ENCODE measurements around the gene TNIP1.

Gene TNIP1

DNA sequence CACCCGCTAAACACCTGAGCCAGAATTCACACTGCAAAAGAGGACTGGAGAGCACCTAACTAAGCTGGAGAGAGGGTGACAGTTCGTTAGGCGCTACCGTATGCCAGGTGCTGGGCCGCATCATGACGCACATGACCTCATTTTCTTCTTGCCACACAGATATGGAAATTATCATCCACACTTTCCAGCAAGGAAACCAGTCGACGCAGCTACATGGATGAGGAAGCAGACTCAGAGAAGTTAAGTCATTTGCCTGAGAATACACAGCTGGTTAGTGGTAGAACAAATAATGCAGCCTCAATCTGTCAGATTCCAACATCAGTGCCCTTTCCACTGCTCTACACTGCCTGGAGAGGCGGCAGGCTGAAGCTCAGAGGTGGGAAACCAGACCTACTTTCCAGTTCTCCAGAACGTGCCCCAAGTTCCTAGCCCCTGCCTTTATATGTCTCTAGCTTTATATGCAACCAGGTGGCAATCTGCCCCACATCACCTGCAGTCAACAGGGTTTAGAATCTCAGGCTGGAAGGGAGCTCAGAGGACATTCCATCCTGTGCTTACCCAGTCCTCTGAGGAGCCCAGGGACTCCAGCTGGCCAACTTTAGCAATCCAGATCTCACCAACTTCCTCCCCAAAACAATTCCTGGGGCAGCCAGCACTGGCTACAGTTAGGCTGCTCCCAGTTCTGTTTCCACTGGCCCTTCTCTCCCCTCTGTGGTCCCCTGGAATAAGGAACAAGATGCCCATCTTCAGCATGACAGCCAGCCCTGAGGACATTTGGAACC is 8.8 kb downstream of the TNIP1 start:
- H3K4me1 ChIP-seq (ENCODE audit: control insufficient read depth in 1 of 2, insufficient read depth in 2 of 2, low read length in 2 of 2): peaks cover 17 to 43% of the 10 kb centered on the region in 2 donors

GRCh38 chr5:151071021-151071420 is 9.8 kb downstream of the TNIP1 start:
- Histone ChIP-seq H3K36me3 (ENCODE audit: control insufficient read depth in 1 of 2, insufficient read depth in 2 of 2, low read length in 2 of 2) (peaks cover 3 to 7% of the 10 kb centered on the region in 2 donors), H3K27ac (ENCODE audit: low read length) (no peak overlapping the region), H3K27me3 (ENCODE audit: low read depth, low read length) (no peaks in the 10 kb centered on the region), H3K4me1 (ENCODE audit: control insufficient read depth in 1 of 2, insufficient read depth in 2 of 2, low read length in 2 of 2) (peaks cover 17 to 48% of the 10 kb centered on the region in 2 donors), H3K9me3 (ENCODE audit: control insufficient read depth in 1 of 2, low read length in 2 of 2) (no peaks in the 10 kb centered on the region), H3K4me3 (ENCODE audit: low read depth in 1 of 2, low read length in 2 of 2) (no peak overlapping the region)

More for the DNA sequence above, 8.8 kb downstream of the TNIP1 start:
- no peaks in the 10 kb centered on the region for H3K9me3 ChIP-seq (ENCODE audit: control insufficient read depth in 1 of 2, low read length in 2 of 2)
- no peak overlapping the region for H3K4me3 ChIP-seq (ENCODE audit: low read depth in 1 of 2, low read length in 2 of 2)
- no peaks in the 10 kb centered on the region for H3K27me3 ChIP-seq (ENCODE audit: low read depth, low read length)
- H3K36me3 ChIP-seq (ENCODE audit: control insufficient read depth in 1 of 2, insufficient read depth in 2 of 2, low read length in 2 of 2): peaks cover 3% of the 10 kb centered on the region in 2 donors
- H3K27ac ChIP-seq (ENCODE audit: low read length): no peak overlapping the region

GRCh38 chr5:151070449-151070848 is 10.4 kb downstream of the TNIP1 start:
- Histone ChIP-seq H3K9me3 (ENCODE audit: control insufficient read depth in 1 of 2, low read length in 2 of 2) (no peaks in the 10 kb centered on the region), H3K4me1 (ENCODE audit: control insufficient read depth in 1 of 2, insufficient read depth in 2 of 2, low read length in 2 of 2) (peaks cover 17 to 50% of the 10 kb centered on the region in 2 donors), H3K4me3 (ENCODE audit: low read depth in 1 of 2, low read length in 2 of 2) (no peak overlapping the region), H3K27me3 (ENCODE audit: low read depth, low read length) (no peaks in the 10 kb centered on the region), H3K36me3 (ENCODE audit: control insufficient read depth in 1 of 2, insufficient read depth in 2 of 2, low read length in 2 of 2) (peaks cover 3 to 7% of the 10 kb centered on the region in 2 donors), H3K27ac (ENCODE audit: low read length) (no peak overlapping the region)

DNA sequence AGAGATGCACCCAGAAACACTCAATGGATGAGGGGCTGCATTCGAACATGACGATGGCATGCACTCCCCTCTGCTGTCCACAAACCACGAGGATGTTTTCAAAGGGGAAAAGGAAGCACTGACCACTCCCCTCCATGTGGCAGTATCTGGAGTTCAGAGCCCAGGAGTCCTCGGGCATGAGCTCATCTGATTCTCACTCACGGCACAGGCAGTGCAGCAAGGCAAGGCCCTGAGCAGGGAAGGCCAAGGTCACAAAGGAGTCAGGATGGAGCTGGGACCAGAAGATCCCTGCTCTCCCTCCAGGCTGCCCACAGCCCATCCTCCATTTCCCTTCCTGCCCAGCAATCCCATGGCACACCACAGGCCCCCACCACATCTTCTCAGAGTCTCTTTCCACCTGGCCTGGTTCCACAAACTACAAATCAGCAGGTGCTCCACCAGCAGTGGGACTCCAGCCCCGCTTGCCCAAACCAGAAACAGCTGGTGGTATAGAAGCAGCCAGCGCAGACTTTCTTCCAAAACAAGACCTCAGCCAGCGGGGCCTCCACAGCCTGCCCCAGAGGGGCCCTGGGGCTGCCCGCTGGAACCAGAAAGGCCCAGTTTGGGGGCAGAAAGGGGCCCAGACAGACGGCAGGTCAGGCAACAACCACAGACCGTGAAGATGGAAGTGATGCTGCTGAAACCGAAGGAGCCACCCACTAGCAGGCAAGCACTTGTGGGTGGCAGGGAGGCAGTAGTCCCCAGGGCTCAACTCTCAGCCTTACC is 12.2 kb downstream of the TNIP1 start:
- Histone ChIP-seq H3K27ac (ENCODE audit: low read length) (peak overlapping the region; percentile 29), H3K4me1 (ENCODE audit: control insufficient read depth in 1 of 2, insufficient read depth in 2 of 2, low read length in 2 of 2) (peaks cover 18 to 62% of the 10 kb centered on the region in 2 donors)

GRCh38 chr5:151067632-151068432 is 13.0 kb downstream of the TNIP1 start:
- Histone ChIP-seq H3K27me3 (ENCODE audit: low read depth, low read length) (no peaks in the 10 kb centered on the region), H3K4me1 (ENCODE audit: control insufficient read depth in 1 of 2, insufficient read depth in 2 of 2, low read length in 2 of 2) (peaks cover 25 to 69% of the 10 kb centered on the region in 2 donors), H3K4me3 (ENCODE audit: low read depth in 1 of 2, low read length in 2 of 2) (no peak overlapping the region), H3K9me3 (ENCODE audit: control insufficient read depth in 1 of 2, low read length in 2 of 2) (no peaks in the 10 kb centered on the region), H3K36me3 (ENCODE audit: control insufficient read depth in 1 of 2, insufficient read depth in 2 of 2, low read length in 2 of 2) (peaks cover 0 to 8% of the 10 kb centered on the region in 2 donors), H3K27ac (ENCODE audit: low read length) (peak overlapping the region; percentile 29)

More for the DNA sequence above, 12.2 kb downstream of the TNIP1 start:
- Histone ChIP-seq H3K36me3 (ENCODE audit: control insufficient read depth in 1 of 2, insufficient read depth in 2 of 2, low read length in 2 of 2) (peaks cover under 1 to 7% of the 10 kb centered on the region in 2 donors), H3K9me3 (ENCODE audit: control insufficient read depth in 1 of 2, low read length in 2 of 2) (no peaks in the 10 kb centered on the region), H3K27me3 (ENCODE audit: low read depth, low read length) (no peaks in the 10 kb centered on the region), H3K4me3 (ENCODE audit: low read depth in 1 of 2, low read length in 2 of 2) (no peak overlapping the region)

DNA sequence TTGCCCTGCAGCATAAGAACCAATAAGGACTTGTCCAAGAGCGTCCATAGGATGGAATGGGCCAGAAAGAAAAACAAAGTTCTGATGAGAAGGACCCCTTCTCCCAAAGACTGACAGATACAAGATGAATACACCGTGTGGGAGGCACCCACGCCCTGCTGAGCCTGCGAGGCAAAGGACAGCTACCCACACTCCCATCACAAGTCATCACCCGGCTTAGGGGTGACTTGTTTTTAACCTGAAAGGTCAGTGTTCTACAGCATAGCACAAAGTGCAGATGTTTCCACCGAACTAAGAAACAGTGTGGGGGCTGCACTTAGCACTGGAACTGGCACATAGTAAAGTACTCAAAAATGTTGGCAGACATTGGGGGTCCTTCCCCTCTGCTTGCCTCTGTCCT is 13.9 kb downstream of the TNIP1 start:
- Histone ChIP-seq H3K9me3 (ENCODE audit: control insufficient read depth in 1 of 2, low read length in 2 of 2) (no peaks in the 10 kb centered on the region), H3K4me1 (ENCODE audit: control insufficient read depth in 1 of 2, insufficient read depth in 2 of 2, low read length in 2 of 2) (peaks cover 27 to 68% of the 10 kb centered on the region in 2 donors), H3K27ac (ENCODE audit: low read length) (no peak overlapping the region), H3K36me3 (ENCODE audit: control insufficient read depth in 1 of 2, insufficient read depth in 2 of 2, low read length in 2 of 2) (peaks cover 9 to 17% of the 10 kb centered on the region in 2 donors), H3K4me3 (ENCODE audit: low read depth in 1 of 2, low read length in 2 of 2) (no peak overlapping the region), H3K27me3 (ENCODE audit: low read depth, low read length) (no peaks in the 10 kb centered on the region)

GRCh38 chr5:151065609-151066008 is 15.2 kb downstream of the TNIP1 start:
- Histone ChIP-seq H3K36me3 (ENCODE audit: control insufficient read depth in 1 of 2, insufficient read depth in 2 of 2, low read length in 2 of 2) (peaks cover 20% of the 10 kb centered on the region in 2 donors), H3K4me3 (ENCODE audit: low read depth in 1 of 2, low read length in 2 of 2) (no peak overlapping the region), H3K27me3 (ENCODE audit: low read depth, low read length) (no peaks in the 10 kb centered on the region), H3K9me3 (ENCODE audit: control insufficient read depth in 1 of 2, low read length in 2 of 2) (no peaks in the 10 kb centered on the region), H3K4me1 (ENCODE audit: control insufficient read depth in 1 of 2, insufficient read depth in 2 of 2, low read length in 2 of 2) (peaks cover 27 to 66% of the 10 kb centered on the region in 2 donors), H3K27ac (ENCODE audit: low read length) (no peak overlapping the region)

GRCh38 chr5:151064916-151065499 is 15.8 kb downstream of the TNIP1 start:
- Histone ChIP-seq H3K9me3 (ENCODE audit: control insufficient read depth in 1 of 2, low read length in 2 of 2) (no peaks in the 10 kb centered on the region), H3K36me3 (ENCODE audit: control insufficient read depth in 1 of 2, insufficient read depth in 2 of 2, low read length in 2 of 2) (peaks cover 20 to 25% of the 10 kb centered on the region in 2 donors), H3K27ac (ENCODE audit: low read length) (no peak overlapping the region), H3K4me3 (ENCODE audit: low read depth in 1 of 2, low read length in 2 of 2) (no peak overlapping the region), H3K27me3 (ENCODE audit: low read depth, low read length) (no peaks in the 10 kb centered on the region), H3K4me1 (ENCODE audit: control insufficient read depth in 1 of 2, insufficient read depth in 2 of 2, low read length in 2 of 2) (peaks cover 32 to 60% of the 10 kb centered on the region in 2 donors)

GRCh38 chr5:151063142-151063989 is 17.5 kb downstream of the TNIP1 start:
- H3K27ac ChIP-seq (ENCODE audit: low read length): peak overlapping the region; percentile 53
- peak overlapping the region in 1 of 2 donors; percentile 33 for H3K4me3 ChIP-seq (ENCODE audit: low read depth in 1 of 2, low read length in 2 of 2)
- peaks cover 22 to 45% of the 10 kb centered on the region in 2 donors for H3K4me1 ChIP-seq (ENCODE audit: control insufficient read depth in 1 of 2, insufficient read depth in 2 of 2, low read length in 2 of 2)
- no peaks in the 10 kb centered on the region for H3K27me3 ChIP-seq (ENCODE audit: low read depth, low read length)
- no peaks in the 10 kb centered on the region for H3K9me3 ChIP-seq (ENCODE audit: control insufficient read depth in 1 of 2, low read length in 2 of 2)
- H3K36me3 ChIP-seq (ENCODE audit: control insufficient read depth in 1 of 2, insufficient read depth in 2 of 2, low read length in 2 of 2): peaks cover 25 to 35% of the 10 kb centered on the region in 2 donors

Measured in muscle layer of duodenum (tissue), 2 donors.